ENCODE measurements around the gene IQCK. TPM values are rescaled to one million over a fixed set of nuclear protein-coding genes. Genes with fewer than 3 reads are reported as not detected.
"Not testable (repeated sequence)": the region's sequence is repeated elsewhere in the genome, so short reads cannot be mapped to it uniquely, and the experiment has no call there.

Gene IQCK
- total RNA-seq, 2 experiments from 2014 or later: 0.66 to 0.82 TPM

DNA sequence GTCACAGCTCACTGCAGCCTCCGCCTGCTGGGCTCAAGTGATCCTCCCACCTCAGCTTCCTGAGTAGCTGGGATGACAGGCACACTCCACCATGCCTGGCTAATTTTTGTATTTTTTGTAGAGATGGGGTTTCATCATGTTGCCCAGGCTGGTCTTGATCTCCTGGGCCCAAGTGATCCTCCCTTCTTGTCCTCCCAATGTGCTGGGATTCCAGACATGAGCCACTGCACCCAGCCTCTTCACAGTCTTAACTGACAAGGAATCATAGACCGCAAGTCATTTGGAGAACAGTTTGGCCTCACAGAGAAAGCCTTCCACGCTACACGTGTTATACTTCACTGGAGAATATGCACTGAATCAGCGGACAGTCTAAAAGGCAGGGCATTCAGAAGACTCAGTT is 83.3 kb downstream of the IQCK start:
- H3K4me3 Mint-ChIP-seq; ATAC-seq; H3K27me3 Mint-ChIP-seq; CTCF ChIA-PET; H3K27ac Mint-ChIP-seq; DNase-seq; H3K9me3 Mint-ChIP-seq (ENCODE audit: low read depth): not testable (repeated sequence)
- peaks cover 12% of the 10 kb centered on the region for H3K36me3 Mint-ChIP-seq
- peaks cover 17% of the 10 kb centered on the region for H3K4me1 Mint-ChIP-seq

DNA sequence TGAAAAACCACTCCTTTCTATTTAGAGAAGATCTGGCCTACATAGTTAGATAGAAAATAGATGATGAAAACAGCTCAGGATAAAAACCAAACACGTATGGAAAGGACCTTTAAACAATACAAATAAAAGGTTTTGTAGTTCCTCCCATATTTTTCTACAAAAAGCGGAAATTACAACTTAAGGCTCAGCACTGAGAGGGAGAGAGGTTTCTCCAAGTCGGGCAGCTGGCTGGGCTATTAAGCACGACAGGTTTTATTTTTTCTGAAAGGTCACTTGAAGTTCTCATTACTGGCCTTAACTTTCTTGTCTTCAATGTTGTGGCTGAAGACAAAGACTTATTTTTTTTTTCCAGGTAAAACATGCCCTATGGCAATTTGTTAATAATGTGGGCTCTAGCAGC is 83.8 kb downstream of the IQCK start:
- H3K4me3 Mint-ChIP-seq; ATAC-seq; CTCF ChIA-PET; H3K27ac Mint-ChIP-seq; H3K27me3 Mint-ChIP-seq; H3K9me3 Mint-ChIP-seq (ENCODE audit: low read depth); DNase-seq: not testable (repeated sequence)
- H3K4me1 Mint-ChIP-seq: peaks cover 17% of the 10 kb centered on the region
- H3K36me3 Mint-ChIP-seq: peaks cover 15% of the 10 kb centered on the region

DNA sequence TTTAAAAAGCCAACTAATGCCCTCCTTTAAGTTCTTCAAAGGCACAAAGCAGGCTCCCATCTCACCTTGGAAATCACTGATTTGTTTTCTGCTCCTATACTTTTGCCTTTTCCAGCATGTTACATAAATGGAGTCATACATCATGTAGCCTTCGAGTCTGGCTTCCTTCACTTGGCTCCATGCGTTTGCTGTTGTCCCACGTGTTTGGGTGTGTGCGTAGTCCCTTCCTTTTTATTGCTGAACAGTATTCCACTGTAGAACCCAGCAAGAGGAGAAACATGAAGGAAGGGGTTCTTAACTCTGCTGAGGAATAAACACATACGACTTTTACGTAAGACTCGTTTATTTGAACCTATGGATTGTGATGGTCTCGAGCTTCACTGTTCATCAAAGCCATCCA is 84.5 kb downstream of the IQCK start:
- peaks cover 6% of the 10 kb centered on the region for H3K9me3 Mint-ChIP-seq (ENCODE audit: low read depth)
- CTCF ChIA-PET: interaction anchor here (0.8 to 1.2 kb wide), 2 partner anchors 84 to 581 kb away, joined by 3 to 4 read pairs; no protein-coding TSS in a partner anchor
- ATAC-seq: no peak

DNA sequence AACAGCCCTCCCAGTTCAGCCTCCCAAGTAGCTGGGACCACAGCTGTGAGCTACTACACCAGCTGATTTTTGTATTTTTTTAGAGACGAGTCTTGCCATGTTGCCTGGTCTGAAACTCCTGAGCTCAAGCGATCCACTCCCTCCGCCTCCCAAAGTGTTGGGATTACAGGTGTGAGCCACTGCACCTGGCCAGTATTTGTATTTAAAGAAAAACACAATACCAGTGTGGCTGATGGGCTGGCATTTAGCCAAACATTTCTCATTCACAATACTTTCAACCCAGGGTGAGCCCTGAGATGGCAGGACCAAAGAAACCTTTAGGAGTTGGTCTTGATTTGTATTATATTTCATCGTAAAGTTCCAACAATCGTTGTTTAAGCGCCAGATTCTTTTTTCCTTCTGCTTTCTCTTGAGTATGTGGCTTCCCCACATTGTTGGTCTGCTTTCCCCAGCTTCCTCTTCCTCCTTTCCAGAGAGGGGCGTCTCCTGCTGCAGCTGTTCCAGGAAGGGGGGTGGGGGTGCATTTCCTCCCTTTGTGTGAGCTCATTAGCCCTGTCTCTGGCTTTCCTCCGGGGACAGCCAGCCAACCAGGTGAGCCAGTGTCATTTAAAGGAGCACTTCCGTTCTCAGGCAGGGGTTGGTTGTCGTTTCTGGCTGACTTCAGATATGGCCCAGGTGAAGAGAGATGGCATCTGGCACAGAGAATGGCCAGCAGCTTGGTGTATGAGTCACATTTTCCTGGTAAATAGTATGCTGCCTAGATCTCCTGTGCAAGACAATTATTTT is 86.7 kb downstream of the IQCK start:
- Mint-ChIP-seq H3K4me1 (peaks cover 37% of the 10 kb centered on the region), H3K27ac (peak overlapping the region; percentile 74), H3K4me3 (peak overlapping the region; percentile 31), H3K9me3 (ENCODE audit: low read depth) (peaks cover 6% of the 10 kb centered on the region), H3K36me3 (peaks cover 20% of the 10 kb centered on the region), H3K27me3 (no peaks in the 10 kb centered on the region)
- CTCF ChIA-PET: no interaction called here
- peak; percentile 65 for DNase-seq
- peak; percentile 77 for ATAC-seq

More for the DNA sequence above, 84.5 kb downstream of the IQCK start:
- Mint-ChIP-seq H3K27ac (no peak overlapping the region), H3K36me3 (peaks cover 20% of the 10 kb centered on the region), H3K4me1 (peaks cover 18% of the 10 kb centered on the region), H3K27me3 (no peaks in the 10 kb centered on the region), H3K4me3 (no peak overlapping the region)
- no peak for DNase-seq

DNA sequence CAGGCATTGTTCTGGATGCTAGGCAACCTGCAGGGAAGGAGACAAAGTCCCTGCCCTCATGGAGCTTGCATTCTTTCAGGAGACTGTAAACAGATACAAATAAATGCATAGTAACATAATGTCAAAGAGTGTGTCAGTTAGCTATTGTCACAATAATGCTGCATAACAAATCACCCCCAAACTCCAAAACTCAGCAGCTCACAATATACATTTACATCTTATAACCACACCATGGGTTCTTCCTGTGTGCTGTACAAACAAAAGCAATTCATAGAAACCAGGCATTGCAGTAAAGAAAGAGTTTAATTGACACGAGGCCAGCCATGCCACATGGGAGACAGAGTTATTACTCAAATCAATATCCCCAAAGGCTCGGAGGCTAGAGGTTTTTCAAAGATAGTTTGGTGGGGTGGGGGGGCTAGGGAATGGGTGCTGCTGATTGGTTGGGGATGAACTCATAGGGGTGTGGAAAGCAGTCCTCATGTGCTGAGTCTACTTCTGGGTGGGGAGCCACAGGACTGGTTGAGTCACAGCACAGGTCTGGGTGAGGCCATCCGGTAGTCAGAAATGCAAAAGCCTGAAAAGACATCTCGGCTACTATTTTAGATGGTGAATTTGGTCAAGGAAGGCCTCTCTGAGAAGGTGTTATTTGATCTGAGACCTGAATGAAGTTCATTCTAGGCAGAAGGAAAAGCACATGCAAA is 87.5 kb downstream of the IQCK start:
- H3K4me3 Mint-ChIP-seq: no peak overlapping the region
- CTCF ChIA-PET: no interaction called here
- H3K27ac Mint-ChIP-seq: peak overlapping the region; percentile 74

DNA sequence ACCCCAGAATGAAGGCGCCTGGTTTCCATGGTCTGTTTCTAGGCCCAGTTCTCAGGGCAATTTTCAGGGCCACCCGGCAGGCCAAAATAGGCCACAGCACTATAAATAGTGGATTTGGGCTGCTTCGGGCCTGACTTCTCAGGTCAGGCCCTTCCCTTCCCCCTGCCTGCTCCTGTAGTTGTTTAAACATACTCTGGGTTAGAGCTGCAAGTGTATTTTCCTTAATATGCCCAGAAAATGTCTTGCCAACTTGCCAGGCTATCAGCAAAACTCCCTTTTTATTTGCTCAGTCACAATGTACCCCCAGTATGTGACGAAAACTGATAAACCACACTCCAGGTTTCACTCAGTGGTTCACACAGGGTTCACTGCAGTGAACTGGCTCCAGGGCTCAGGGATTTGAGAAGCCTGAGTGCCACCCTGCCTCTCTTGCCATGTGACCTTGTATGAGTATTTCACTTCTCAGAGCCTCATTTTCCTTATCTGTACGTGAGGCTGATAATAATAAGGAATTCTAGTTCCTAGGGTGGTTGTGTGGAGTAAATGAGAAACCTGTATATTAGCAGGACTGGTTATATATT is 90.1 kb downstream of the IQCK start:
- peak; percentile 62 for ATAC-seq
- Mint-ChIP-seq H3K27me3 (no peaks in the 10 kb centered on the region), H3K9me3 (ENCODE audit: low read depth) (peaks cover 9% of the 10 kb centered on the region), H3K27ac (no peak overlapping the region), H3K36me3 (peaks cover 20% of the 10 kb centered on the region), H3K4me3 (no peak overlapping the region), H3K4me1 (peaks cover 37% of the 10 kb centered on the region)
- DNase-seq: peak; percentile 57
- CTCF ChIA-PET: no interaction called here

More for the DNA sequence above, 87.5 kb downstream of the IQCK start:
- no peak for DNase-seq
- Mint-ChIP-seq H3K36me3 (peaks cover 20% of the 10 kb centered on the region), H3K4me1 (peaks cover 37% of the 10 kb centered on the region), H3K27me3 (no peaks in the 10 kb centered on the region), H3K9me3 (ENCODE audit: low read depth) (peaks cover 6% of the 10 kb centered on the region)
- no peak for ATAC-seq

DNA sequence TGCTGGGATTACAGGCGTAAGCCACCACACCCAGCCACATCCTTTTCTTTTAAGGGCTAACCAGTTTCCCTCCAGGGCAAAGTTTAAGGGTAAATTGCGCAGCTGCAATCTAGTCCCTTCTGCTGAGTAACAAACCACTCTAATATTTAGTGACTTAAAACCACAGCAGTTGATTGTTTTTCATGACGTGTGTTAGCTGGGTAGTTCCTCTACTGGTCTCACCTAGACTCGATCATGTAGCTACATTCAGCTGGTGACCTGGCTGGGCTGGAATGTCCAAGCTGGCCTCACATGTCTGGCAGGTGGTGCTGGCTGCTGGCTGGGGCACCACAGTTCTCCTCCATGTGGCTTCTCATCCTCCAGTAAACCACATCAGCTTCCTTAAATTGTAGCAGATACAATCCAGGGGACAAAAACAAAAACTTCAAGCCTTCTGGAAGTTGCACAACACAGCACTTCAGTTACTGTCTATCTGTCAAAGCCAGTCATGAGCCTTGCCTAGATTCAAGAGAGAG is 91.1 kb downstream of the IQCK start:
- H3K27me3 Mint-ChIP-seq: no peaks in the 10 kb centered on the region
- no peak overlapping the region for H3K4me3 Mint-ChIP-seq
- peaks cover 33% of the 10 kb centered on the region for H3K4me1 Mint-ChIP-seq
- CTCF ChIA-PET: interaction anchor here (1.0 kb wide), 1 partner anchor 208 kb away, joined by 3 read pairs; no protein-coding TSS in a partner anchor
- peak overlapping the region; percentile 28 for H3K27ac Mint-ChIP-seq
- no peak for DNase-seq
- peaks cover 20% of the 10 kb centered on the region for H3K36me3 Mint-ChIP-seq
- peak; percentile 23 for ATAC-seq
- H3K9me3 Mint-ChIP-seq (ENCODE audit: low read depth): peaks cover 10% of the 10 kb centered on the region

DNA sequence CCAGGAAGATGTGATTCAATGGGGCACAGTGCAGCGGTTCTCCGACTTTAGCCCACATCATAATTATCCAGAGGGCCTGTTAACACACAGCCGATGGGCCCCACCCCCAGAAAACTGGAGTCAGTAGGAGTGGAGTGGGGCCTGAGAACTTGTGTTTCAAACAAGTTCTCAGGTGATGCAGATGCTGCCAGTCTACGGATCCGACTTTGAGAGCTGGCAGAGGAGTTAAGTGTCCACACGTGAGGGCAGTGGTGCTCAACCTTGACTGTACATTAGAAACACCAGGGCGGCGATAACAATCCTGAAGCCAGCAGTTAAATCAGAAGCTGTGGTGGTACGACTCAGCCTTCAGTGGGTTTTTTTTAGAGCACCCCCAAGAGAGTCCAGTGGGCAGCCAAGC is 91.6 kb downstream of the IQCK start:
- Mint-ChIP-seq H3K9me3 (ENCODE audit: low read depth) (peaks cover 10% of the 10 kb centered on the region), H3K27ac (no peak overlapping the region), H3K4me3 (no peak overlapping the region), H3K4me1 (peaks cover 28% of the 10 kb centered on the region), H3K27me3 (no peaks in the 10 kb centered on the region), H3K36me3 (peaks cover 20% of the 10 kb centered on the region)
- ATAC-seq (no peak), DNase-seq (no peak)
- CTCF ChIA-PET: interaction anchor here (1.0 kb wide), 1 partner anchor 208 kb away, joined by 3 read pairs; no protein-coding TSS in a partner anchor

DNA sequence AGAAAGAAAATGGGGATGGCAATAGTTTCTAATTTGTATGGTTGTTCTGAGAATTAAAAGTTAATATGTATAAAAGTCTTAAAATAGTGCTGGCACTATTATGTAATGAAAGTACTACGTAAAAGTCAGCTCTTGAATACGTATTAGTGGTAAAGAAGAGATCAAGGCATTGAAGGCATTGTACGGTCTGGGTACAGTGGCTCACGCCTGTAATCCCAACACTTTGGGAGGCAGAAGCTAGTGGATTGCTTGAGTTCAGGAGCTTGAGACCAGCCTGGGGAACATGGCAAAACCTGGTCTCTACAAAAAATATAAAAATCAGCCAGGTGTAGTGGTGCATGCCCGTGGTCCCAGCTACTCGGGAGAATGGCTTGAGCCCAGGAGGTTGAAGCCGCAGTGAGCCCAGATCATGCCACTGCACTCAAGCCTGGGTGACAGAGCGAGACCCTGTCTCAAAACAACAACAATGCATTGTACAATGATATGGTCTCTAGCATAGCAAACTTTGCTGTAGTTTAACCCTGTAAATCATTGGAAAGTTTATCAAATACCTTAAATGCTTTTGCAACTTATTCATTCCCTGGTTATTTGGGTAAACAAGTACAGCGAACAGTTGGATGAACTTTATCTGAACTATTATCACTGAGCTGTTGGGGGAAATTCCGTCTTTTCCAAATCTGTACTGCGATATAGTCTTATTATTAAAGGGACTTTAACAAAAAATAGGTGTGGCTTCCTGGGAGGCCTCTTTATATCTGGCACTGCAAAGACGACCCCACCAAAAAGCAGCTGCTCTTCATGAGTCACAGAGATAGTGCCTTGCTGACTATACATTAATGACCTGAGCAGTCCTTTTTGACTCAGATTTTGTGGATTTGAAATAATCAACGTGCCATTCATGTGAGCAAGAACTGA is 93.0 kb downstream of the IQCK start:
- peaks cover 5% of the 10 kb centered on the region for H3K9me3 Mint-ChIP-seq (ENCODE audit: low read depth)
- CTCF ChIA-PET: interaction anchor here (0.9 kb wide), 1 partner anchor 96 kb away, joined by 3 read pairs; no protein-coding TSS in a partner anchor
- H3K4me3 Mint-ChIP-seq: no peak overlapping the region
- H3K27me3 Mint-ChIP-seq: peaks cover 3% of the 10 kb centered on the region
- no peak for ATAC-seq
- H3K27ac Mint-ChIP-seq: no peak overlapping the region
- peaks cover 19% of the 10 kb centered on the region for H3K4me1 Mint-ChIP-seq
- H3K36me3 Mint-ChIP-seq: peaks cover 8% of the 10 kb centered on the region
- DNase-seq: no peak

DNA sequence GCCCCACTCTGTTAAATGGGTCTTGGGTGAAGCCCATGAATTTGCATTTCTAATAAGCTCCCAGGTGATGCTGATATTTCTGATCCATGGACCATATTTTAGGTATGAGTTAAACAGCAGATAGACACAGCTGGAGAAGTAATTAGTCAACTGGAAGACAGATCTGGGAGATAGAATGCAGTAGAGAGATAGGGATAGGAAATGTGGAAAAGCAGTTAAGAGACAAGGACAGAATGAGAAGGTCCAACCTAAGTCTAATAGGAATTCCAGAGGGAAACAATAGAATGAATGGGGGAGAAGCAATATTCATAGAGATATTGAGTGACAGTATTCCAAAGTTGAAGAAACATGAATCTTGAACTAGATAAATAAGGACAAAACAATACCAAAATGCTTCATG is 94.9 kb downstream of the IQCK start:
- ATAC-seq: no peak
- no peak overlapping the region for H3K27ac Mint-ChIP-seq
- H3K4me1 Mint-ChIP-seq: peaks cover 14% of the 10 kb centered on the region
- CTCF ChIA-PET: no interaction called here
- peaks cover 5% of the 10 kb centered on the region for H3K9me3 Mint-ChIP-seq (ENCODE audit: low read depth)
- DNase-seq: no peak
- no peaks in the 10 kb centered on the region for H3K36me3 Mint-ChIP-seq
- no peak overlapping the region for H3K4me3 Mint-ChIP-seq
- H3K27me3 Mint-ChIP-seq: peaks cover 5% of the 10 kb centered on the region

DNA sequence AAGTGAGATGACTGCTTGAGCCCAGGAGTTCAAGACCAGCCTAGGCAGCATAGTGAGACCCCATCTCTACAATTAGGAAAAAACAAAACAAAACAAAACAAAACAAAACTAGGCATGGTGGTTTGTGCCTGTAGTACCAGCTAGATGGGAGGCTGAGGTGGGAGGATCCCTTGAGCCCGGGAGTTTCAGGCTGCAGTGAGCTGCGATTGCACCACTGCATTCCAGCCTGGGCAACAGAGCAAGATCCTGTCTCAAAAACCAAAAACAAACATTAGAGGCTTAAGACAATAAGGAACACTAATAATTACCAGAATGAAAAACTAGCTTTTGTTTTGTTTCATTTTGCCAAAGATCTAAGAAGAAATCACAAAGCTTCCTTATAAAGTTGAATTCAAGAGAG is 97.3 kb downstream of the IQCK start:
- H3K4me3 Mint-ChIP-seq: no peak overlapping the region
- CTCF ChIA-PET: no interaction called here
- H3K4me1 Mint-ChIP-seq: no peaks in the 10 kb centered on the region
- peaks cover 5% of the 10 kb centered on the region for H3K9me3 Mint-ChIP-seq (ENCODE audit: low read depth)
- H3K27ac Mint-ChIP-seq: no peak overlapping the region
- H3K36me3 Mint-ChIP-seq: no peaks in the 10 kb centered on the region
- H3K27me3 Mint-ChIP-seq: peaks cover 5% of the 10 kb centered on the region
- ATAC-seq (no peak), DNase-seq (no peak)

DNA sequence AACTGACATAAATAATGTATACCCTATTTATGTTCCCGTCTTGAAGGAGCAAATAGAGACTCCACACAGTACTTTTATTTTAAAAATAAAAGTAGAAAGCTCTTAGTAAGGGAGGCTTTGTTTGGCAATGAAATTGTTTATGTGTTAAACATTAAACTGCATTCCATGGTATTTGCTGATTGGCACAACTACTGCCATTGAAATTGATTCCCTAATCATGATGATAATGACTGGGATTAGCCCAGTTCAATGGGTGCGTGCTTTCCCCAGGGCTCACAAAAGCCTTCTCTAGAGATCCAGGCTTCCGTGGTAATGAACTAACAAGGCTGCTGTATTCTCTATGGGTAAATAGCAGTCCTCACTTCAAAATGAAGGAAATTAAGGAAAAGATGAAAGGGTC is 99.1 kb downstream of the IQCK start:
- ATAC-seq: no peak
- no peaks in the 10 kb centered on the region for H3K4me1 Mint-ChIP-seq
- H3K27ac Mint-ChIP-seq: no peak overlapping the region
- DNase-seq: no peak
- no peak overlapping the region for H3K4me3 Mint-ChIP-seq
- CTCF ChIA-PET: interaction anchor here (0.6 kb wide), 1 partner anchor 707 kb away, joined by 4 read pairs; no protein-coding TSS in a partner anchor
- peaks cover 5% of the 10 kb centered on the region for H3K9me3 Mint-ChIP-seq (ENCODE audit: low read depth)
- peaks cover 5% of the 10 kb centered on the region for H3K27me3 Mint-ChIP-seq
- H3K36me3 Mint-ChIP-seq: no peaks in the 10 kb centered on the region
